CD4-positive, alpha-beta T cell treated with Interleukin-2 at 100 ng/mL for 4 hours (primary cell): ENCODE data around the gene KLF13.

Source experiments
- DNase-seq: peaks from one replicate; pipeline ENCODE4 v3.0.0-alpha.2; 2020; ENCODE audit warnings: low spot score

KLF13 gene

GRCh38 chr15:31401282-31401681 lies 74.6 kb downstream of the KLF13 start:
- DNase-seq: no peak

- no peak for DNase-seq
Observed at GRCh38 chr15:31402003-31402402, 75.4 kb downstream of the KLF13 start.

- DNase-seq: no peak
Observed at GRCh38 chr15:31402511-31403056, 75.9 kb downstream of the KLF13 start.

- DNase-seq: no peak
Observed at GRCh38 chr15:31403096-31403495, 76.5 kb downstream of the KLF13 start.

- no peak for DNase-seq
Observed at GRCh38 chr15:31403606-31404005, 77.0 kb downstream of the KLF13 start.

- no peak for DNase-seq
Observed at GRCh38 chr15:31404345-31404744, 77.7 kb downstream of the KLF13 start.

GRCh38 chr15:31405200-31405920 lies 78.7 kb downstream of the KLF13 start:
- DNase-seq: peak; percentile 57

GRCh38 chr15:31407376-31407775 lies 80.7 kb downstream of the KLF13 start:
- DNase-seq: no peak

- no peak for DNase-seq
Observed at GRCh38 chr15:31407851-31408250, 81.2 kb downstream of the KLF13 start.

- no peak for DNase-seq
Observed at GRCh38 chr15:31408724-31409123, 82.1 kb downstream of the KLF13 start.

- DNase-seq: no peak
Observed at GRCh38 chr15:31409171-31409570, 82.5 kb downstream of the KLF13 start.

GRCh38 chr15:31412824-31413223 lies 86.2 kb downstream of the KLF13 start:
- no peak for DNase-seq

- DNase-seq: no peak
Observed at GRCh38 chr15:31415201-31415600, 88.6 kb downstream of the KLF13 start.

GRCh38 chr15:31419820-31420219 lies 93.2 kb downstream of the KLF13 start:
- no peak for DNase-seq

GRCh38 chr15:31427411-31427810 lies 100.8 kb downstream of the KLF13 start:
- DNase-seq: no peak
